Spleen (tissue), 7 donors: ENCODE results near the gene ATF5.

Experiments
- POLR2A ChIP-seq, 3 donors: fragments of 450-650 bp; IDR thresholded peaks; one replicate each; pipeline ENCODE4 v1.5.1; 2017; ENCODE audit warnings: antibody characterized with exemption in 3 of 3, mild to moderate bottlenecking in 1 of 3
- POLR2AphosphoS5 ChIP-seq, 3 donors: sonication (generic); formaldehyde crosslinking; IDR thresholded peaks; one replicate each; pipeline ENCODE4 v1.5.1; 2017; ENCODE audit warnings: antibody characterized with exemption in 3 of 3
- TF ChIP-seq, protein P1 (sequence below), 11 experiments: fragments of 200-600 bp in 7 of 11; fragments of 450-650 bp in 4 of 11; sonication (generic) in 4 of 11; IDR thresholded peaks in 8 of 11; conservative IDR thresholded peaks in 3 of 11; 1 replicate in 7 of 11; 2 replicates in 4 of 11; pipeline versions ENCODE4 v1.4.0 to v1.8.0; 2016 to 2021; ENCODE audit warnings: antibody characterized with exemption in 11 of 11, inconsistent platforms in 4 of 11, mild to moderate bottlenecking in 1 of 11
- donor health status: DM: no; HTN: no; CAD: no; lungs with moderate emphysema.
- donor health status: DM: no; HTN: no; CAD: no.
- donor health status: DM: no; HTN: no; CAD: no.

DNA sequence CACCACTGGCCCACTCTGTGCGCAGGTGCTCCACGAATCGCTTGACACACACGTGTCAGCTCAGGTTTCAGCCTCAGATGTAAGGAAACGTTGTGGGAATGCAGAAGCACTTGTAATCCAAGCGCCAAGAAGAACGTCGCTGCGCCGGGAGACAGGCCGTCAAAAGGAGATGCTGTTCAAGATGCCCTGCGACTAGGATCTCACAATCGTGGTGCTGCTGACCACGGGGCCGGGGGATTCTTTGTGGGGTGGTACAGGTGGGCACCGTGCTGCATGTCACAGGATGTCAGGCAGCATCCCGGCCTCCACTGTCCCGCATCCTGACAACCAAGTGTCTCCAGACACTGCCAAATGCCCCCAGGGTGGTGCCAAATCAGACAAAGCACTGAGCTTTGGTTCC lies 48.9 kb downstream of the ATF5 start:
- TF ChIP-seq, protein P1, sequence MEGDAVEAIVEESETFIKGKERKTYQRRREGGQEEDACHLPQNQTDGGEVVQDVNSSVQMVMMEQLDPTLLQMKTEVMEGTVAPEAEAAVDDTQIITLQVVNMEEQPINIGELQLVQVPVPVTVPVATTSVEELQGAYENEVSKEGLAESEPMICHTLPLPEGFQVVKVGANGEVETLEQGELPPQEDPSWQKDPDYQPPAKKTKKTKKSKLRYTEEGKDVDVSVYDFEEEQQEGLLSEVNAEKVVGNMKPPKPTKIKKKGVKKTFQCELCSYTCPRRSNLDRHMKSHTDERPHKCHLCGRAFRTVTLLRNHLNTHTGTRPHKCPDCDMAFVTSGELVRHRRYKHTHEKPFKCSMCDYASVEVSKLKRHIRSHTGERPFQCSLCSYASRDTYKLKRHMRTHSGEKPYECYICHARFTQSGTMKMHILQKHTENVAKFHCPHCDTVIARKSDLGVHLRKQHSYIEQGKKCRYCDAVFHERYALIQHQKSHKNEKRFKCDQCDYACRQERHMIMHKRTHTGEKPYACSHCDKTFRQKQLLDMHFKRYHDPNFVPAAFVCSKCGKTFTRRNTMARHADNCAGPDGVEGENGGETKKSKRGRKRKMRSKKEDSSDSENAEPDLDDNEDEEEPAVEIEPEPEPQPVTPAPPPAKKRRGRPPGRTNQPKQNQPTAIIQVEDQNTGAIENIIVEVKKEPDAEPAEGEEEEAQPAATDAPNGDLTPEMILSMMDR (IDR thresholded peaks at IDR 0.05 in 8 of 11, conservative IDR thresholded peaks at IDR 0.05 in 3 of 11), result no peak
- TF ChIP-seq POLR2A (IDR thresholded peaks at IDR 0.05) (no peak), POLR2AphosphoS5 (IDR thresholded peaks at IDR 0.05) (no peak)
